Activated T-cell treated with anti-CD3 and anti-CD28 coated beads for 1 hour (primary cell): ENCODE results near the gene C20orf202.

Experiments
- DNase-seq: peaks from one replicate; pipeline ENCODE4 v3.0.0-alpha.2; 2020; ENCODE audit warnings: low read depth

C20orf202 gene

GRCh38 chr20:1202762-1203504 lies at the start of gene C20orf202:
C20orf202 (plus strand) TSS chr20:1203454; CDS start chr20:1203586, 132 bp downstream.
- no peak for DNase-seq

- DNase-seq: no peak
These were observed 49.0 kb upstream of the C20orf202 start for GRCh38 chr20:1154226-1154625.

GRCh38 chr20:1154691-1155090 lies 48.6 kb upstream of the C20orf202 start:
- no peak for DNase-seq

- DNase-seq: no peak
These were observed 47.9 kb upstream of the C20orf202 start for GRCh38 chr20:1155342-1155741.

- DNase-seq: no peak
These were observed 42.8 kb upstream of the C20orf202 start for GRCh38 chr20:1160496-1160895.

GRCh38 chr20:1160991-1161390 lies 42.3 kb upstream of the C20orf202 start:
- no peak for DNase-seq

GRCh38 chr20:1163105-1163504 lies 40.1 kb upstream of the C20orf202 start:
- no peak for DNase-seq

- DNase-seq: no peak
These were observed 39.6 kb upstream of the C20orf202 start for GRCh38 chr20:1163653-1164052.

GRCh38 chr20:1164871-1165270 lies 38.4 kb upstream of the C20orf202 start:
- no peak for DNase-seq

GRCh38 chr20:1165521-1165920 lies 37.7 kb upstream of the C20orf202 start:
- DNase-seq: no peak

GRCh38 chr20:1165941-1166340 lies 37.3 kb upstream of the C20orf202 start:
- no peak for DNase-seq

GRCh38 chr20:1166948-1167720 lies 36.1 kb upstream of the C20orf202 start:
- DNase-seq: no peak

GRCh38 chr20:1169224-1169623 lies 34.0 kb upstream of the C20orf202 start:
- no peak for DNase-seq

GRCh38 chr20:1171461-1172093 lies 31.7 kb upstream of the C20orf202 start:
- DNase-seq: no peak

GRCh38 chr20:1173698-1174097 lies 29.6 kb upstream of the C20orf202 start:
- no peak for DNase-seq

- no peak for DNase-seq
These were observed 28.5 kb upstream of the C20orf202 start for GRCh38 chr20:1174787-1175186.

GRCh38 chr20:1177680-1178079 lies 25.6 kb upstream of the C20orf202 start:
- no peak for DNase-seq

GRCh38 chr20:1178103-1178502 lies 25.2 kb upstream of the C20orf202 start:
- DNase-seq: no peak

GRCh38 chr20:1178623-1179022 lies 24.6 kb upstream of the C20orf202 start:
- no peak for DNase-seq

- no peak for DNase-seq
These were observed 22.3 kb upstream of the C20orf202 start for GRCh38 chr20:1180949-1181348.

- DNase-seq: no peak
These were observed 21.1 kb upstream of the C20orf202 start for GRCh38 chr20:1182106-1182505.

- no peak for DNase-seq
These were observed 20.1 kb upstream of the C20orf202 start for GRCh38 chr20:1183153-1183552.

GRCh38 chr20:1184260-1184637 lies 19.0 kb upstream of the C20orf202 start:
- DNase-seq: no peak
